GM12891 (cell line): Measurements from ENCODE around the gene MPC1.
A peak's percentile ranks its signal among the peaks of the same experiment; 100 is the strongest.

Source experiments
- POLR2A ChIP-seq: IDR thresholded peaks from 2 replicates; pipeline ENCODE4 v1.6.1; 2011; ENCODE audit warnings: low read depth, low read length, control low read depth
- POLR2AphosphoS5 ChIP-seq: IDR thresholded peaks from 2 replicates; pipeline ENCODE4 v1.6.1; 2011; ENCODE audit warnings: low read depth, low read length, control low read depth
- POU2F2 ChIP-seq: IDR thresholded peaks from 2 replicates; pipeline ENCODE4 v1.6.1; 2011; ENCODE audit warnings: low read depth, mild to moderate bottlenecking, control low read depth, low read length, moderate library complexity
- TAF1 ChIP-seq: IDR thresholded peaks from 2 replicates; pipeline ENCODE4 v1.6.1; 2011; ENCODE audit warnings: low read depth, low read length, control low read depth

DNA sequence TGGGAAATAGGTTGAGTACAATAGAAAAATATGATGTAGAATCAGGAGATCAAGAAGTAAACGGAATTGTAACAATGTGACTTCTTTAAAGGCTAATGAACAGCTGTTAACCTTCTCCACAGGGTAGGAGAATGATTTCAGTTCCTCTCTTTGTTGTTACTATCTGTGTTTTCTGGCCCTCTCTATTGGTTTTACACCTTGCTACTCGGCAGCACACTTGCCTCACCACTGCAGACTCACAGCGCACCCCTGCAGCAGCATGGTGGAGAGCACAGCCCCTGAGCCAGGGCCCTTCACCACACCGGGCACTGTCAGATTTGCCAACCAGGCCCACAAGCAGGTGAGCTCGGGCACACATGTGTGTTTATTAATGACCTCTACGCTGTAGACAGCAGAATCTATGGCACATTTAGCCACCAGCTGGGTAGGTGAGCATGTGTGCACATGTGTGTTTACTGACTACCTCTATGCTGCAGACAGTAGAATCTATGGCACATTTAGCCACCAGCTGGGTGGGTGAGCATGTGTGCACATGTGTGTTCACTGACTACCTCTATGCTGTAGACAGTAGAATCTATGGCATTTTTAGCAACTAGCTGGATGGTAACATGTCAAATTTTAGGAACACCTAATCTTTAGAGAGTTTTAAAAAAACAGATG lies 57.2 kb downstream of the MPC1 start:
- TF ChIP-seq POLR2A (peak; percentile 12; the same call in 1 of the 2 replicates), POLR2AphosphoS5 (no peak), TAF1 (no peak), POU2F2 (no peak)
